Measurements from ENCODE around the gene SERGEF. TPM values are rescaled to one million over a fixed set of nuclear protein-coding genes. Genes with fewer than 3 reads are reported as not detected.

Gene SERGEF
- total RNA-seq, 2 donors from 2014 or later = 20.8 to 28.7 TPM

GRCh38 chr11:17989306-17989705 lies 23.5 kb downstream of the SERGEF start:
- H3K4me3 ChIP-seq = no peak overlapping the region
- TF ChIP-seq CTCF (IDR thresholded peaks at IDR 0.05) (no peak), POLR2A (IDR thresholded peaks at IDR 0.05) (no peak)
- H3K9me3 ChIP-seq = no peaks in the 10 kb centered on the region
- peaks cover 0 to 2% of the 10 kb centered on the region in 2 donors for H3K36me3 ChIP-seq (replicated peaks in 1 of 2; ENCODE audit: insufficient read depth in 1 of 2, low read depth in 2 of 2)
- no peak overlapping the region for H3K27ac ChIP-seq
- no peak for ATAC-seq
- intact Hi-C loops (cut with DNase I) = no loop called here
- WGBS, 2 donors = 87 to 90% methylated on average over 1 of the region's 1 CpG
- peaks cover 18% of the 10 kb centered on the region for H3K4me1 ChIP-seq
- H3K27me3 ChIP-seq = no peaks in the 10 kb centered on the region
- DNase-seq = no peak

- WGBS, 2 donors = 71 to 91% methylated on average over 1 of the region's 1 CpG
- intact Hi-C loops (cut with DNase I) = no loop called here
Measured at GRCh38 chr11:17988465-17988864, 24.4 kb downstream of the SERGEF start.

GRCh38 chr11:17987826-17988225 lies 25.0 kb downstream of the SERGEF start:
- H3K27ac ChIP-seq = no peak overlapping the region
- ATAC-seq = no peak
- no peak overlapping the region for H3K4me3 ChIP-seq
- DNase-seq = no peak
- H3K9me3 ChIP-seq = no peaks in the 10 kb centered on the region
- intact Hi-C loops (cut with DNase I) = no loop called here
- peaks cover 18% of the 10 kb centered on the region for H3K4me1 ChIP-seq
- H3K27me3 ChIP-seq = no peaks in the 10 kb centered on the region
- H3K36me3 ChIP-seq (replicated peaks in 1 of 2; ENCODE audit: insufficient read depth in 1 of 2, low read depth in 2 of 2) = peaks cover 0 to 1% of the 10 kb centered on the region in 2 donors
- TF ChIP-seq POLR2A (IDR thresholded peaks at IDR 0.05) (no peak), CTCF (IDR thresholded peaks at IDR 0.05) (no peak)
- 59 to 62% methylated on average over 1 of the region's 1 CpG for WGBS, 2 donors

More at GRCh38 chr11:17988465-17988864, 24.4 kb downstream of the SERGEF start:
- H3K27ac ChIP-seq = no peak overlapping the region
- ATAC-seq (no peak), DNase-seq (no peak)
- peaks cover 0 to 2% of the 10 kb centered on the region in 2 donors for H3K36me3 ChIP-seq (replicated peaks in 1 of 2; ENCODE audit: insufficient read depth in 1 of 2, low read depth in 2 of 2)
- H3K4me3 ChIP-seq = no peak overlapping the region
- H3K27me3 ChIP-seq = no peaks in the 10 kb centered on the region
- no peak for TF ChIP-seq CTCF (IDR thresholded peaks at IDR 0.05)
- TF ChIP-seq POLR2A (IDR thresholded peaks at IDR 0.05) = no peak
- H3K9me3 ChIP-seq = no peaks in the 10 kb centered on the region
- peaks cover 18% of the 10 kb centered on the region for H3K4me1 ChIP-seq

- H3K27ac ChIP-seq = peak overlapping the region in 2 of 4 donors; percentile 44 to 61
- DNase-seq = no peak
- H3K4me1 ChIP-seq = peaks cover 18% of the 10 kb centered on the region
- 78 to 91% methylated on average over 1 of the region's 1 CpG for WGBS, 2 donors
- no peaks in the 10 kb centered on the region for H3K27me3 ChIP-seq
- intact Hi-C loops (cut with DNase I) = no loop called here
- ATAC-seq = no peak
- H3K4me3 ChIP-seq = no peak overlapping the region
- H3K36me3 ChIP-seq (replicated peaks in 1 of 2; ENCODE audit: insufficient read depth in 1 of 2, low read depth in 2 of 2) = no peaks in the 10 kb centered on the region
- no peaks in the 10 kb centered on the region for H3K9me3 ChIP-seq
- no peak for TF ChIP-seq CTCF (IDR thresholded peaks at IDR 0.05)
- no peak for TF ChIP-seq POLR2A (IDR thresholded peaks at IDR 0.05)
Measured at GRCh38 chr11:17986711-17987220, 26.1 kb downstream of the SERGEF start.

All from body of pancreas (tissue), 4 donors.